Neural cell (in vitro differentiated cells): ENCODE results near the gene RAB39B.

ENCODE experiments used
- CTCF ChIP-seq: fragments of 450-650 bp; IDR thresholded peaks from 2 replicates; pipeline ENCODE4 v1.5.1; 2014; ENCODE audit warnings: antibody characterized with exemption, mild to moderate bottlenecking, moderate library complexity; ENCODE audit not compliant: poor library complexity, severe bottlenecking
- EP300 ChIP-seq: fragments of 450-650 bp; conservative IDR thresholded peaks from 2 replicates; pipeline ENCODE4 v1.6.1; 2014; ENCODE audit warnings: antibody characterized with exemption, mild to moderate bottlenecking, moderate library complexity; ENCODE audit not compliant: poor library complexity, severe bottlenecking
- EZH2 ChIP-seq: fragments of 200-600, 300-800 bp; shearing (Covaris generic), sonication (generic); IDR thresholded peaks from 2 replicates; pipeline ENCODE4 v1.6.1; 2014; ENCODE audit warnings: antibody characterized with exemption, low read length, borderline replicate concordance, mild to moderate bottlenecking; ENCODE audit not compliant: insufficient read depth, poor library complexity, severe bottlenecking
- MXI1 ChIP-seq: fragments of 450-650 bp; conservative IDR thresholded peaks from 2 replicates; pipeline ENCODE4 v1.6.1; 2014; ENCODE audit warnings: antibody characterized with exemption, mild to moderate bottlenecking; ENCODE audit not compliant: poor library complexity, severe bottlenecking
- POLR2AphosphoS5 ChIP-seq: IDR thresholded peaks from 2 replicates; pipeline ENCODE4 v1.6.1; 2012
- REST ChIP-seq: IDR thresholded peaks from 2 replicates; pipeline ENCODE4 v1.6.1; 2012; ENCODE audit warnings: borderline replicate concordance
- TAF1 ChIP-seq: IDR thresholded peaks from 2 replicates; pipeline ENCODE4 v1.6.1; 2012; ENCODE audit warnings: low read depth

GRCh38 chrX:155251391-155251790 is 12.9 kb downstream of the RAB39B start:
- TF ChIP-seq CTCF (no peak), REST (no peak), POLR2AphosphoS5 (no peak), EP300 (no peak), MXI1 (no peak), TAF1 (no peak), EZH2 (no peak)
